Hematopoietic multipotent progenitor cell treated with erythropoietin and hydrocortisone succinate and interleukin-3 and kit ligand, for 8 days (in vitro differentiated cells): Measurements from ENCODE around the gene SEPSECS.

Source experiments
- DNase-seq: peaks from one replicate; pipeline ENCODE4 v3.0.0-alpha.2; 2015

SEPSECS gene

GRCh38 chr4:25154594-25155265 lies 5.5 kb downstream of the SEPSECS start:
- no peak for DNase-seq

GRCh38 chr4:25146076-25146475 lies 14.2 kb downstream of the SEPSECS start:
- DNase-seq, result peak; percentile 16

GRCh38 chr4:25144870-25145481 lies 15.3 kb downstream of the SEPSECS start:
- peak; percentile 50 for DNase-seq

- DNase-seq, result no peak
These were observed 17.8 kb downstream of the SEPSECS start for GRCh38 chr4:25142468-25142867.

- DNase-seq, result no peak
These were observed 18.7 kb downstream of the SEPSECS start for GRCh38 chr4:25141592-25141991.

- no peak for DNase-seq
These were observed 27.1 kb downstream of the SEPSECS start for GRCh38 chr4:25133132-25133531.

- DNase-seq, result no peak
These were observed 28.3 kb downstream of the SEPSECS start for GRCh38 chr4:25131926-25132325.

GRCh38 chr4:25131381-25131780 lies 28.9 kb downstream of the SEPSECS start:
- DNase-seq, result no peak

- no peak for DNase-seq
These were observed 30.3 kb downstream of the SEPSECS start for GRCh38 chr4:25129917-25130316.

- DNase-seq, result no peak
These were observed 31.6 kb downstream of the SEPSECS start for GRCh38 chr4:25128671-25129070.

GRCh38 chr4:25123236-25123635 lies 37.0 kb downstream of the SEPSECS start:
- DNase-seq, result no peak

GRCh38 chr4:25120146-25120940 lies 39.9 kb downstream of the SEPSECS start:
- DNase-seq, result no peak

- no peak for DNase-seq
These were observed 42.4 kb downstream of the SEPSECS start for GRCh38 chr4:25117716-25118472.

- no peak for DNase-seq
These were observed 43.0 kb downstream of the SEPSECS start for GRCh38 chr4:25117274-25117673.

- DNase-seq, result no peak
These were observed 46.0 kb downstream of the SEPSECS start for GRCh38 chr4:25113915-25114904.

- no peak for DNase-seq
These were observed 47.3 kb downstream of the SEPSECS start for GRCh38 chr4:25112995-25113380.

- DNase-seq, result no peak
These were observed 47.8 kb downstream of the SEPSECS start for GRCh38 chr4:25112366-25112994.

- no peak for DNase-seq
These were observed 48.5 kb downstream of the SEPSECS start for GRCh38 chr4:25111648-25112196.

GRCh38 chr4:25110527-25111329 lies 49.5 kb downstream of the SEPSECS start:
- no peak for DNase-seq

- DNase-seq, result no peak
These were observed 50.7 kb downstream of the SEPSECS start for GRCh38 chr4:25109511-25109910.
